Nephron progenitor cell (in vitro differentiated cells): ENCODE results near the gene DNAH17.

Experiments used
- DNase-seq: peaks from one replicate; pipeline ENCODE4 v3.0.0; 2021
- H3K27ac Mint-ChIP-seq: 2 replicates; pipeline ENCODE4 v1.8.0; 2021; ENCODE audit warnings: mild to moderate bottlenecking, moderate library complexity, mixed read lengths
- H3K27me3 Mint-ChIP-seq: 2 replicates; pipeline ENCODE4 v1.8.0; 2021; ENCODE audit warnings: mild to moderate bottlenecking, low read depth, mixed read lengths; ENCODE audit not compliant: poor library complexity
- H3K36me3 Mint-ChIP-seq: 2 replicates; pipeline ENCODE4 v1.8.0; 2021; ENCODE audit warnings: low read depth, mixed read lengths
- H3K4me1 Mint-ChIP-seq: 2 replicates; pipeline ENCODE4 v1.8.0; 2021; ENCODE audit warnings: mixed read lengths
- H3K4me3 Mint-ChIP-seq: 2 replicates; pipeline ENCODE4 v1.8.0; 2021; ENCODE audit warnings: mild to moderate bottlenecking, moderate library complexity, mixed read lengths
- H3K9me3 Mint-ChIP-seq: 2 replicates; pipeline ENCODE4 v1.8.0; 2021; ENCODE audit warnings: mild to moderate bottlenecking, moderate library complexity, mixed read lengths
- TF ChIP-seq, protein P1 (sequence below): fragments of 200-600 bp; sonication (generic); IDR thresholded peaks from 2 replicates; pipeline ENCODE4 v1.5.0; 2021; ENCODE audit warnings: antibody characterized with exemption

DNAH17 gene

GRCh38 chr17:78529871-78530670, 47.1 kb downstream of the DNAH17 start:
- Mint-ChIP-seq H3K27me3 (peaks cover 14% of the 10 kb centered on the region), H3K9me3 (peaks cover 7% of the 10 kb centered on the region), H3K4me1 (peaks cover 20% of the 10 kb centered on the region), H3K4me3 (no peak overlapping the region), H3K27ac (no peak overlapping the region), H3K36me3 (no peaks in the 10 kb centered on the region)
- DNase-seq = no peak
- TF ChIP-seq, protein P1, sequence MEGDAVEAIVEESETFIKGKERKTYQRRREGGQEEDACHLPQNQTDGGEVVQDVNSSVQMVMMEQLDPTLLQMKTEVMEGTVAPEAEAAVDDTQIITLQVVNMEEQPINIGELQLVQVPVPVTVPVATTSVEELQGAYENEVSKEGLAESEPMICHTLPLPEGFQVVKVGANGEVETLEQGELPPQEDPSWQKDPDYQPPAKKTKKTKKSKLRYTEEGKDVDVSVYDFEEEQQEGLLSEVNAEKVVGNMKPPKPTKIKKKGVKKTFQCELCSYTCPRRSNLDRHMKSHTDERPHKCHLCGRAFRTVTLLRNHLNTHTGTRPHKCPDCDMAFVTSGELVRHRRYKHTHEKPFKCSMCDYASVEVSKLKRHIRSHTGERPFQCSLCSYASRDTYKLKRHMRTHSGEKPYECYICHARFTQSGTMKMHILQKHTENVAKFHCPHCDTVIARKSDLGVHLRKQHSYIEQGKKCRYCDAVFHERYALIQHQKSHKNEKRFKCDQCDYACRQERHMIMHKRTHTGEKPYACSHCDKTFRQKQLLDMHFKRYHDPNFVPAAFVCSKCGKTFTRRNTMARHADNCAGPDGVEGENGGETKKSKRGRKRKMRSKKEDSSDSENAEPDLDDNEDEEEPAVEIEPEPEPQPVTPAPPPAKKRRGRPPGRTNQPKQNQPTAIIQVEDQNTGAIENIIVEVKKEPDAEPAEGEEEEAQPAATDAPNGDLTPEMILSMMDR = no peak

DNA sequence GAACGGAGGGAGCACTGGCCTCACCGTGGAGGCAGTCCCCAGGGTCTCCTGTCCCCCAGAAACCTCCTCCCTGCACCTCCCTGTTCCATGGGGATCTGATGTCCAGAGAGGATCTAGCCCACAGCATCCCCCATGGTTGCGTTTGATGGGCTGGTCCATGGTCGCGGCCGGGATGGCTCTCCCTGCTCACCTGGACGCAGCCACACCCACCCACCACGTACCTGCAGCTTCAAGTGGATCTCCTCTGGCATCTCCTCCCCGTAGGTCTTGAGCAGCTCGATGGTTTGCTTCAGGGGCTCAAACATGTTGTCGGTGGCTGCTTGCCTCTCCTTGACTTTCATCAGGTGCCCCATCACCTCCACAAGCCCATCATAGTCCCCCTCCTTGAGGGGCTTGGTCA, 47.9 kb downstream of the DNAH17 start:
- peaks cover 7% of the 10 kb centered on the region for H3K9me3 Mint-ChIP-seq
- no peak overlapping the region for H3K4me3 Mint-ChIP-seq
- H3K27me3 Mint-ChIP-seq = peaks cover 14% of the 10 kb centered on the region
- H3K4me1 Mint-ChIP-seq = peaks cover 12% of the 10 kb centered on the region
- no peaks in the 10 kb centered on the region for H3K36me3 Mint-ChIP-seq
- TF ChIP-seq, protein P1 = no peak
- no peak overlapping the region for H3K27ac Mint-ChIP-seq
- no peak for DNase-seq

DNA sequence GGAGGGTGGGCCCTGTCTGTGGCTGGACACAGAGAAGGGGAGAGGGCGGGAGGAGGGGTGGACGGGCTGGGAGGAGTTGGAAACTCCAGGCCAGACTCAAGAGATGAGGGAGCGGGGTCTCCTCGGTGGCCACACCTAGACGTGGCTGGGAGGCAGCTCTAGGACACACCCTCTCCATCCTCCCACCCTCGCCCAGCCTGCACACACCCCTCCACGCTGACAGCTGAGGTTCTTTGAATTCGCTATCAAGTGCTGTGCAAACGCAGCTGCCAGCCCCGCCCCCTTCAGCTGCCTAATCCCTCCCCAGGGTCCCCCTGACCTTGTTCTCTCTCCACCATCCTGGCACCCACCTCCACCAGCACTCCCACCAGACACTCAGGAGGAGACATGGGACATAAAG, 48.7 kb downstream of the DNAH17 start:
- no peak overlapping the region for H3K4me3 Mint-ChIP-seq
- peaks cover 14% of the 10 kb centered on the region for H3K27me3 Mint-ChIP-seq
- no peak overlapping the region for H3K27ac Mint-ChIP-seq
- H3K9me3 Mint-ChIP-seq = peaks cover 7% of the 10 kb centered on the region
- TF ChIP-seq, protein P1 = no peak
- DNase-seq = no peak
- peaks cover 8% of the 10 kb centered on the region for H3K4me1 Mint-ChIP-seq
- no peaks in the 10 kb centered on the region for H3K36me3 Mint-ChIP-seq

- no peak overlapping the region for H3K4me3 Mint-ChIP-seq
- H3K36me3 Mint-ChIP-seq = no peaks in the 10 kb centered on the region
- peaks cover 4% of the 10 kb centered on the region for H3K9me3 Mint-ChIP-seq
- H3K27ac Mint-ChIP-seq = no peak overlapping the region
- TF ChIP-seq, protein P1 = no peak
- H3K4me1 Mint-ChIP-seq = peaks cover 8% of the 10 kb centered on the region
- H3K27me3 Mint-ChIP-seq = peaks cover 14% of the 10 kb centered on the region
- DNase-seq = no peak
These were observed 49.9 kb downstream of the DNAH17 start for GRCh38 chr17:78527345-78527744.

DNA sequence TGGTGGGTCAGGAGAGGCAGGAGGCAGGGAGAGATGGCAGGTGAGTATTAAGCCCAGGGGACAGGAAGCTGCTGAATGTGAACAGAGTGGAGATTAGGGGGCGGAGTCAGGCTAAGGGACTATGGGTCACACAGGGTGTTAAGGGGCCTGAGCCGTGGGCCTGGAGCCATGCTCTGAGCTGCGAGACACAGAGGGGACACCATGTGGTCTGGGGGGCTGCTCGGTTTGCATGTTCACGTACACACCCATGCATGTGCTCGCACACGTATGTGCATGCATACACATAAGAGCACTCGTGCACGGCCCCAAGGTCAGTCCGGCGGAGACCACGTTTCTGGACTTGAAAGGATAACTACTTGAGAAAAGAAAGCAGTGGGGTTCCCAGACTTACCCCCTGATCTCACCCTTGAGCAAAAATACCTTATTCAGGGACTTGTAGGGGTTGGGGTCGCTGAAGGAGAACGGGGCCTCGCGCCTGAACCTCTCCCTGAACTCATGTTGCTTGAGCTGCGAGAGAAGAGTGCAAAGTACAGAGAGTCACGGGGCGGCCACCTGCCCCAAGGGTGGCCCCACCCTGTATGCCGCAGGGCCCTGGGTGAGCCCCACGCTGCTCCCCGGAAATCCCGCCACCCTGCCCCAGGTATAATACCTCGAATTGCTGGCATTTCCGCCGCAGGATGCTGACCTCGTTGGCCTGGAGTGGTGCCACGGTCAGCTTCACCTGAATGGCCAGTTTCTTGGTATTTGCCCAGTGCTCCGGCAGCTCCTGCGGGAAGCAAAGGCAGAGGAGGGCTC, 50.8 kb downstream of the DNAH17 start:
- no peak for DNase-seq
- Mint-ChIP-seq H3K27ac (no peak overlapping the region), H3K4me1 (peaks cover 8% of the 10 kb centered on the region), H3K9me3 (peaks cover under 1% of the 10 kb centered on the region), H3K4me3 (no peak overlapping the region), H3K36me3 (no peaks in the 10 kb centered on the region), H3K27me3 (peaks cover 11% of the 10 kb centered on the region)
- TF ChIP-seq, protein P1 = no peak
